ENCODE measurements around the gene CNR2.

CNR2 gene

GRCh38 chr1:23913212-23913880 lies at the start of gene CNR2:
TSS of gene CNR2 (minus strand) at chr1:23913362. CDS start at chr1:23875617, 37,745 bp downstream.
- ATAC-seq = no peak
- TF ChIP-seq CSDC2 (CRISPR knock-in tag; IDR thresholded peaks at IDR 0.05) = no peak
- no peak for TF ChIP-seq RARB (CRISPR knock-in tag; IDR thresholded peaks at IDR 0.05)
- TF ChIP-seq POU6F1 (CRISPR knock-in tag; IDR thresholded peaks at IDR 0.05; ENCODE audit: borderline replicate concordance, low read depth) = no peak
- TF ChIP-seq ZFP3 (CRISPR knock-in tag; IDR thresholded peaks at IDR 0.05) = no peak
- TF ChIP-seq, protein P1, sequence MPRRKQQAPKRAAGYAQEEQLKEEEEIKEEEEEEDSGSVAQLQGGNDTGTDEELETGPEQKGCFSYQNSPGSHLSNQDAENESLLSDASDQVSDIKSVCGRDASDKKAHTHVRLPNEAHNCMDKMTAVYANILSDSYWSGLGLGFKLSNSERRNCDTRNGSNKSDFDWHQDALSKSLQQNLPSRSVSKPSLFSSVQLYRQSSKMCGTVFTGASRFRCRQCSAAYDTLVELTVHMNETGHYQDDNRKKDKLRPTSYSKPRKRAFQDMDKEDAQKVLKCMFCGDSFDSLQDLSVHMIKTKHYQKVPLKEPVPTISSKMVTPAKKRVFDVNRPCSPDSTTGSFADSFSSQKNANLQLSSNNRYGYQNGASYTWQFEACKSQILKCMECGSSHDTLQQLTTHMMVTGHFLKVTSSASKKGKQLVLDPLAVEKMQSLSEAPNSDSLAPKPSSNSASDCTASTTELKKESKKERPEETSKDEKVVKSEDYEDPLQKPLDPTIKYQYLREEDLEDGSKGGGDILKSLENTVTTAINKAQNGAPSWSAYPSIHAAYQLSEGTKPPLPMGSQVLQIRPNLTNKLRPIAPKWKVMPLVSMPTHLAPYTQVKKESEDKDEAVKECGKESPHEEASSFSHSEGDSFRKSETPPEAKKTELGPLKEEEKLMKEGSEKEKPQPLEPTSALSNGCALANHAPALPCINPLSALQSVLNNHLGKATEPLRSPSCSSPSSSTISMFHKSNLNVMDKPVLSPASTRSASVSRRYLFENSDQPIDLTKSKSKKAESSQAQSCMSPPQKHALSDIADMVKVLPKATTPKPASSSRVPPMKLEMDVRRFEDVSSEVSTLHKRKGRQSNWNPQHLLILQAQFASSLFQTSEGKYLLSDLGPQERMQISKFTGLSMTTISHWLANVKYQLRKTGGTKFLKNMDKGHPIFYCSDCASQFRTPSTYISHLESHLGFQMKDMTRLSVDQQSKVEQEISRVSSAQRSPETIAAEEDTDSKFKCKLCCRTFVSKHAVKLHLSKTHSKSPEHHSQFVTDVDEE (CRISPR knock-in tag; IDR thresholded peaks at IDR 0.05) = no peak
- no peak for TF ChIP-seq CSRNP3 (CRISPR knock-in tag; IDR thresholded peaks at IDR 0.05)
- no peak for TF ChIP-seq ARNTL (CRISPR knock-in tag; IDR thresholded peaks at IDR 0.05; ENCODE audit: borderline replicate concordance, low read depth)
- no peak for TF ChIP-seq TCF4 (CRISPR knock-in tag; IDR thresholded peaks at IDR 0.05; ENCODE audit: borderline replicate concordance)
- TF ChIP-seq TOX (CRISPR knock-in tag; IDR thresholded peaks at IDR 0.05; ENCODE audit: borderline replicate concordance) = no peak
- no peak for TF ChIP-seq PPARA (CRISPR knock-in tag; IDR thresholded peaks at IDR 0.05; ENCODE audit: borderline replicate concordance)
- no peak for TF ChIP-seq ZC3H10 (CRISPR knock-in tag; IDR thresholded peaks at IDR 0.05)
- TF ChIP-seq ZFP30 (CRISPR knock-in tag; IDR thresholded peaks at IDR 0.05) = no peak

DNA sequence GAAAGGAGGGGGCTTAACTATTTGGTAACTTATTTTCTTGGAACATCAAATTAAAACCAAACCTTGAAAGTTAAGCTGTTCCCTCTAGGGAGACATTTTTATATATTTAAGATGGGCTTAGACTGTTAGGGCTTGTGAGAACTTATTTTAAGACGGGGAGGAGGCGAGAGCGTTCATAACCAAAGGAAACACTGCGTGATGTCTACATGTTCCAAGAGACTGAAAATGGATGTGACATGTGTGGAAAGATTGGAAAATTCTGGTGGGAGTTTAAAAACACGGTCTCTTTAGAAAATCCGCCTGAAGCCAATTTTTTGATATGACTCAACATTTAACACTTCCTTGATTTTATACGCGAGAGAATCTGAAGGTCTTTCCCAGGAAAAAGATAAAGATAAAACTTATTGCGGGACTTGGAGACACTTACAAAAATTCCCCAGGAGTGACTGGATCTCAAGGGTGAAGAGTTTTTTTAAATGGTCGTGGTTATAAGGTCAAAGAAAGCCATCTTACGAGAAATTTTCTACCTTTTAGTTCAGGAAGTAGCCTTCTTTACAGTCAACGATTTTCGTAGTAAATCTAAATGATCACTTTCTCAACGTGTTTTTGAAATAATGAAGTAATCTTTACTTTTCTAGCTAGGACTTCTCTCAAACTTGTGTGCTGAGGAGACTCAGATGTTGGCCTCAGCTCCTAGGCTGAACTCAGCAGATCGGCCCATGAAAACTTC lies 47.3 kb upstream of the CNR2 start:
- no peak for ATAC-seq
- TF ChIP-seq TOX (CRISPR knock-in tag; IDR thresholded peaks at IDR 0.05; ENCODE audit: borderline replicate concordance) (no peak), PATZ1 (CRISPR knock-in tag; IDR thresholded peaks at IDR 0.05; ENCODE audit: borderline replicate concordance) (no peak), ZC3H10 (CRISPR knock-in tag; IDR thresholded peaks at IDR 0.05) (no peak), ISL1 (CRISPR knock-in tag; IDR thresholded peaks at IDR 0.05) (no peak), POU6F1 (CRISPR knock-in tag; IDR thresholded peaks at IDR 0.05; ENCODE audit: borderline replicate concordance, low read depth) (no peak), GLIS3 (CRISPR knock-in tag; IDR thresholded peaks at IDR 0.05) (no peak), ZNF8 (CRISPR knock-in tag; IDR thresholded peaks at IDR 0.05) (no peak), SNAI2 (CRISPR knock-in tag; IDR thresholded peaks at IDR 0.05) (no peak)
- TF ChIP-seq, protein P2, sequence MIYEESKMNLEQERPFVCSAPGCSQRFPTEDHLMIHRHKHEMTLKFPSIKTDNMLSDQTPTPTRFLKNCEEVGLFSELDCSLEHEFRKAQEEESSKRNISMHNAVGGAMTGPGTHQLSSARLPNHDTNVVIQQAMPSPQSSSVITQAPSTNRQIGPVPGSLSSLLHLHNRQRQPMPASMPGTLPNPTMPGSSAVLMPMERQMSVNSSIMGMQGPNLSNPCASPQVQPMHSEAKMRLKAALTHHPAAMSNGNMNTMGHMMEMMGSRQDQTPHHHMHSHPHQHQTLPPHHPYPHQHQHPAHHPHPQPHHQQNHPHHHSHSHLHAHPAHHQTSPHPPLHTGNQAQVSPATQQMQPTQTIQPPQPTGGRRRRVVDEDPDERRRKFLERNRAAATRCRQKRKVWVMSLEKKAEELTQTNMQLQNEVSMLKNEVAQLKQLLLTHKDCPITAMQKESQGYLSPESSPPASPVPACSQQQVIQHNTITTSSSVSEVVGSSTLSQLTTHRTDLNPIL (CRISPR knock-in tag; IDR thresholded peaks at IDR 0.05; ENCODE audit: low read depth) = no peak
- TF ChIP-seq, protein P1 (CRISPR knock-in tag; IDR thresholded peaks at IDR 0.05) = no peak

All from SK-N-SH treated with all-trans-retinoic acid at 6 μM for 48 hours (cell line).